Measurements from ENCODE around the gene CXCL5. TPM values are rescaled to one million over a fixed set of nuclear protein-coding genes. Genes with fewer than 3 reads are reported as not detected.
"Not testable (repeated sequence)": the region's sequence is repeated elsewhere in the genome, so short reads cannot be mapped to it uniquely, and the experiment has no call there.

Gene CXCL5
- total RNA-seq, 3 donors from 2014 or later (not counting 1 experiment from before 2014, with no cell fraction given), result 0.23 to 2.0 (median 1.5) TPM

GRCh38 chr4:73984736-73985527 lies 13.5 kb downstream of the CXCL5 start:
- intact Hi-C loops (cut with micrococcal nuclease), result no loop called here
- Histone ChIP-seq H3K27me3 (ENCODE audit: control insufficient read depth, insufficient read depth, low read length) (no peaks in the 10 kb centered on the region), H3K4me1 (ENCODE audit: control insufficient read depth, insufficient read depth, low read length) (no peaks in the 10 kb centered on the region), H3K27ac (ENCODE audit: low read length) (no peak overlapping the region), H3K9me3 (ENCODE audit: control insufficient read depth, insufficient read depth, low read length) (no peaks in the 10 kb centered on the region), H3K4me3 (ENCODE audit: low read length) (no peak overlapping the region), H3K36me3 (ENCODE audit: control insufficient read depth, insufficient read depth, low read length) (no peaks in the 10 kb centered on the region)
- no peak for ATAC-seq
- no peaks in the 10 kb centered on the region for H3K36me3 Mint-ChIP-seq
- WGBS (ENCODE audit: insufficient coverage), result 84% methylated on average over 3 of the region's 4 CpGs
- no peak overlapping the region for H3K4me3 Mint-ChIP-seq
- DNase-seq, result no peak
- H3K27ac Mint-ChIP-seq, result no peak overlapping the region
- peaks cover 0 to 6% of the 10 kb centered on the region in 2 donors for H3K27me3 Mint-ChIP-seq (ENCODE audit: low read depth in 2 of 2)
- H3K4me1 Mint-ChIP-seq, result no peaks in the 10 kb centered on the region
- H3K9me3 Mint-ChIP-seq, result peaks cover 2 to 3% of the 10 kb centered on the region in 2 donors
- TF ChIP-seq, protein P1, sequence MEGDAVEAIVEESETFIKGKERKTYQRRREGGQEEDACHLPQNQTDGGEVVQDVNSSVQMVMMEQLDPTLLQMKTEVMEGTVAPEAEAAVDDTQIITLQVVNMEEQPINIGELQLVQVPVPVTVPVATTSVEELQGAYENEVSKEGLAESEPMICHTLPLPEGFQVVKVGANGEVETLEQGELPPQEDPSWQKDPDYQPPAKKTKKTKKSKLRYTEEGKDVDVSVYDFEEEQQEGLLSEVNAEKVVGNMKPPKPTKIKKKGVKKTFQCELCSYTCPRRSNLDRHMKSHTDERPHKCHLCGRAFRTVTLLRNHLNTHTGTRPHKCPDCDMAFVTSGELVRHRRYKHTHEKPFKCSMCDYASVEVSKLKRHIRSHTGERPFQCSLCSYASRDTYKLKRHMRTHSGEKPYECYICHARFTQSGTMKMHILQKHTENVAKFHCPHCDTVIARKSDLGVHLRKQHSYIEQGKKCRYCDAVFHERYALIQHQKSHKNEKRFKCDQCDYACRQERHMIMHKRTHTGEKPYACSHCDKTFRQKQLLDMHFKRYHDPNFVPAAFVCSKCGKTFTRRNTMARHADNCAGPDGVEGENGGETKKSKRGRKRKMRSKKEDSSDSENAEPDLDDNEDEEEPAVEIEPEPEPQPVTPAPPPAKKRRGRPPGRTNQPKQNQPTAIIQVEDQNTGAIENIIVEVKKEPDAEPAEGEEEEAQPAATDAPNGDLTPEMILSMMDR (IDR thresholded peaks at IDR 0.05), result no peak

DNA sequence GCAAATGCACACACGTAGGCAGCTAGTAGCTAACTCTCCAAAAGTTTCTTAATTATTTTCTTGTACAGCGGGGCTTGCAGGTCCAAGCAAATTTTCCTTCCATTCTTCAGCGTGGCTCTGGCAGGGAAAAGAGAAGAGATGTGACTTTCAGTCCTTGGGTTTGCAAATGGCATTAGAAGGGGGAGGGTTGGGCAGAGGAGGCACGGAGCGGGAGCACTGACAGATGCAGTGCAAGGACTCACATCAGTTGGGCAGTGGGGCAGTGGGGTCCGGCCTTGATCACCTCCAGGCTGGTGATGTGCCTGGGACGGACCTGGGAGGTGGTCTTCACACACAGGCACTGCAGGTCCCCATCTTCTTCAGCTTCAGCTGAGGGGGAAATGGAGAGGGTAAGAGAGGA lies 17.3 kb downstream of the CXCL5 start:
- H3K4me3 Mint-ChIP-seq; H3K9me3 ChIP-seq (ENCODE audit: control insufficient read depth, insufficient read depth, low read length); H3K36me3 Mint-ChIP-seq; H3K27me3 Mint-ChIP-seq (ENCODE audit: low read depth in 2 of 2); H3K4me1 ChIP-seq (ENCODE audit: control insufficient read depth, insufficient read depth, low read length); ATAC-seq; H3K9me3 Mint-ChIP-seq; H3K27me3 ChIP-seq (ENCODE audit: control insufficient read depth, insufficient read depth, low read length); H3K27ac Mint-ChIP-seq; H3K4me1 Mint-ChIP-seq; intact Hi-C loops (cut with micrococcal nuclease); H3K27ac ChIP-seq (ENCODE audit: low read length); DNase-seq; H3K36me3 ChIP-seq (ENCODE audit: control insufficient read depth, insufficient read depth, low read length); H3K4me3 ChIP-seq (ENCODE audit: low read length): not testable (repeated sequence)
- WGBS (ENCODE audit: insufficient coverage), result 91% methylated on average over 6 of the region's 7 CpGs

GRCh38 chr4:73979407-73979957 lies 19.0 kb downstream of the CXCL5 start:
- ATAC-seq (no peak), DNase-seq (no peak)
- Mint-ChIP-seq H3K4me3 (no peak overlapping the region), H3K36me3 (no peaks in the 10 kb centered on the region), H3K27ac (no peak overlapping the region), H3K27me3 (ENCODE audit: low read depth in 2 of 2) (peaks cover 0 to 6% of the 10 kb centered on the region in 2 donors), H3K4me1 (no peaks in the 10 kb centered on the region), H3K9me3 (peaks cover 5% of the 10 kb centered on the region in 2 donors)
- Histone ChIP-seq H3K27ac (ENCODE audit: low read length) (no peak overlapping the region), H3K36me3 (ENCODE audit: control insufficient read depth, insufficient read depth, low read length) (no peaks in the 10 kb centered on the region), H3K9me3 (ENCODE audit: control insufficient read depth, insufficient read depth, low read length) (no peaks in the 10 kb centered on the region), H3K4me3 (ENCODE audit: low read length) (no peak overlapping the region), H3K27me3 (ENCODE audit: control insufficient read depth, insufficient read depth, low read length) (no peaks in the 10 kb centered on the region), H3K4me1 (ENCODE audit: control insufficient read depth, insufficient read depth, low read length) (no peaks in the 10 kb centered on the region)
- TF ChIP-seq, protein P1 (IDR thresholded peaks at IDR 0.05), result no peak
- WGBS (ENCODE audit: insufficient coverage), result 90% methylated on average over 1 of the region's 3 CpGs
- intact Hi-C loops (cut with micrococcal nuclease), result no loop called here

DNA sequence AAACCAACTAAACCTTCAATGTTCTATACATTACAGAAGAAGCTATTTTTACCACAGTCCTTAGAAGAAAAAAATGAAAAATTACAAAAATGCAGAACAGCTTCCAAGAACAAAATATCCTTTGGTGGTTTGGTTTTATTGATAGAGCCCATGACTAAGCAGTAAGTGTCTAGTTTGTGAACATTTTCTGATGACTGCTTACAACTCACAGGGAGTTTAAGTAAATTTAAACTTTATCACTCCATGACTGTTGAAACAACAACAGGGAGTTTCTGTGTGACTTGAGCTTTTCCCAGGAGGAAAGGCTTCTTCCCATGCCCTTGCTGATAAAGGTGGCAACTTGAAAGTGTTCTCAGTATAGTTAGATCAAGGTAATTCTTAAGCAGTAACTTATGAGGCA lies 19.6 kb downstream of the CXCL5 start:
- intact Hi-C loops (cut with micrococcal nuclease), result no loop called here
- no peak overlapping the region for H3K27ac ChIP-seq (ENCODE audit: low read length)
- H3K4me1 ChIP-seq (ENCODE audit: control insufficient read depth, insufficient read depth, low read length), result no peaks in the 10 kb centered on the region
- Mint-ChIP-seq H3K4me3 (no peak overlapping the region), H3K36me3 (no peaks in the 10 kb centered on the region), H3K27me3 (ENCODE audit: low read depth in 2 of 2) (peaks cover 0 to 6% of the 10 kb centered on the region in 2 donors), H3K4me1 (no peaks in the 10 kb centered on the region), H3K27ac (no peak overlapping the region), H3K9me3 (peaks cover 5% of the 10 kb centered on the region in 2 donors)
- no peak overlapping the region for H3K4me3 ChIP-seq (ENCODE audit: low read length)
- ATAC-seq (no peak), DNase-seq (no peak)
- no peaks in the 10 kb centered on the region for H3K9me3 ChIP-seq (ENCODE audit: control insufficient read depth, insufficient read depth, low read length)
- TF ChIP-seq, protein P1 (IDR thresholded peaks at IDR 0.05), result no peak
- no peaks in the 10 kb centered on the region for H3K36me3 ChIP-seq (ENCODE audit: control insufficient read depth, insufficient read depth, low read length)
- no peaks in the 10 kb centered on the region for H3K27me3 ChIP-seq (ENCODE audit: control insufficient read depth, insufficient read depth, low read length)

Measured in natural killer cell (primary cell).